Measurements from ENCODE around the gene KAT8.

DNA sequence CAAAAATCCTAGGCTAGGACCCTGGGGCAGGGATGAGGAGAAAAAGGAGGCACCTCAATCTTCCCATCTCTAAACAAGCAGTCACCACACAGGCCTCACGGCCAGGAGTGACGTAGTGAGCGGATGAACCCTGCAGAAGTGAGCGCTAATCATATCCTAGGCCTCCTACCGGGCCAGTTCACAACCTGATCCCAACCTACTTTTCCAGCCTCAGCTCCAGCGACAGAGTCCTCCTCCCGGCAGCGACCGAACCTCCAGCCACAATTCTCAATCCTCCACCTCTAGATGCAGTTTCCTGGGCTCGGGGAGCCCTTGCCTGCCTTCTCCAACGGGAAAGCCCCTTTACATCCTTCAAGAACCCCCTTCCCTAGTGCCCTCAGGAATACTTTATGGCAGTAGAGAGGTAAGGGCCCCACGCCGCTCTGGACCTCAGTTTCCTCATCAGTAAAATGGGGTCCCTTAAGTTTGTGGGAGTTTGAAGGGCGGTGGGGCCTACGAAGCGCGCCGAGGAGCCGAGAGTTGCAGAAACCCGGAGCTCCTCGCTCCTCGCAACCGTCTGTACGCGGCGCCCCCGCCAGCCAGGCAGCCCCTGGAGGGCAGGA is 44.8 kb upstream of the KAT8 start:
- TF ChIP-seq CTCF (IDR thresholded peaks at IDR 0.05; ENCODE audit: poor library complexity) (no peak), EZH2 (IDR thresholded peaks at IDR 0.05; ENCODE audit: borderline replicate concordance) (no peak)

Measured in hepatocyte (in vitro differentiated cells).